ENCODE results near the gene CCDC88A.

DNA sequence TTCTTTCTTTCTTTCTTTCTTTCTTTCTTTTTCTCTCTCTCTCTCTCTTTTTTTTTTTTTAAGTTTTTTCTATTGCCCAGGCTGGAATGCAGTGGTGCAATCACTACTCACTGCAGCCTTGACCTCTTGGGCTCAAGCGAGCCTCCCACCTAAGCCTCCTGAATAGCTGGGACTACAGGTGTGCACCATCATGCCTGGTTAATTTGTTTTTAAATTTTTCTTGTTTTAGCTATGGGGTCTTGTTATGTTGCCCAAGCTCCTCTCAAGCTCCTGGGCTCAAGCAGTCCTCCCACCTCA is 19.4 kb upstream of the CCDC88A start:
- no peak for TF ChIP-seq EZH2phosphoT487 (IDR thresholded peaks at IDR 0.05; ENCODE audit: insufficient read depth, low read depth)
- TF ChIP-seq EZH2 (IDR thresholded peaks at IDR 0.05; ENCODE audit: insufficient read depth, poor library complexity, severe bottlenecking), result no peak
